ENCODE measurements around the gene GPHN. TPM values are rescaled to one million over a fixed set of nuclear protein-coding genes. Genes with fewer than 3 reads are reported as not detected.

Gene GPHN
- total and polyA plus RNA-seq, 2 of the 4 experiments (the other 2 are of a cell fraction): 8.0 to 8.1 TPM

DNA sequence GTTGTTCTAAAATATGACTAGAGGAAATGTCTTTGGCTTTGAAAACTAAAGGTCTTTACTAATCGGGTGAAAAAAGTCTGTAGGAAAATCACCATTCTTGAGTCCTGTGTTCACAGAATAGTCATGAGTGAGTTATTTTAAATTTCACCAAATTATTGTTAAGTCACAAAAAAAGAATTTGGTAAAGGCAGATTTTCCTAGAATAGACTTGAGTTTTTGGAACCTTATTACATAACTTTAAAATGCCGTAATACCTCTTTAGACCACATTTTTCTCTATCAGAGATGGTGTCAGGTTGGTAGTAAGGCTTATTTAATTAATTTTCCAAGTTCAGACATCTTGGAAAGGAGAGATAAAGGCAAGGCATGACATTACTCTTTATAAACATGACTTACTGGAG is 496.6 kb downstream of the GPHN start:
- Histone ChIP-seq H2BK5ac (ENCODE audit: low read depth, low read length, poor library complexity, severe bottlenecking) (no peak overlapping the region), H3K14ac (replicated peaks; ENCODE audit: low read depth, low read length) (no peak overlapping the region), H2BK120ac (ENCODE audit: low read depth, low read length) (no peak overlapping the region), H3K4me1 (ENCODE audit: control insufficient read depth, insufficient read depth, low read length) (no peaks in the 10 kb centered on the region), H3K9ac (ENCODE audit: low read depth, low read length) (no peak overlapping the region), H2AK5ac (ENCODE audit: low read depth, low read length) (no peak overlapping the region), H3K27me3 (ENCODE audit: control insufficient read depth, insufficient read depth, low read length) (no peaks in the 10 kb centered on the region), H3K18ac (ENCODE audit: low read depth, low read length) (no peak overlapping the region), H4K20me1 (ENCODE audit: insufficient read depth, low read length) (no peaks in the 10 kb centered on the region), H2BK20ac (ENCODE audit: low read depth, low read length) (no peak overlapping the region), H3K9me3 (ENCODE audit: control insufficient read depth, insufficient read depth, low read length) (no peaks in the 10 kb centered on the region), H2AK9ac (replicated peaks; ENCODE audit: low read depth, low read length, poor library complexity) (no peak overlapping the region), H3K79me1 (ENCODE audit: low read depth in 1 of 2, low read length in 2 of 2) (no peaks in the 10 kb centered on the region), H2BK15ac (ENCODE audit: low read depth, low read length) (no peak overlapping the region), H3K4me2 (ENCODE audit: low read depth, low read length) (no peak overlapping the region), H3K36me3 (ENCODE audit: control insufficient read depth, insufficient read depth, low read length) (no peaks in the 10 kb centered on the region), H3K4me3 (ENCODE audit: insufficient read depth, low read depth, low read length) (no peak overlapping the region), H3K23ac (ENCODE audit: low read depth, low read length) (no peak overlapping the region), H3K27ac (ENCODE audit: insufficient read depth, low read length) (no peak overlapping the region), H2AFZ (replicated peaks; ENCODE audit: low read length, poor library complexity) (no peak overlapping the region), H3K4ac (ENCODE audit: low read depth, low read length) (no peak overlapping the region), H4K91ac (ENCODE audit: insufficient read depth, low read depth, low read length) (no peak overlapping the region), H3K56ac (ENCODE audit: extremely low read depth, insufficient read depth, low read length) (no peak overlapping the region), H3K9me1 (ENCODE audit: insufficient read depth, low read length) (no peaks in the 10 kb centered on the region), H4K8ac (ENCODE audit: low read depth in 2 of 2, low read length in 2 of 2) (no peak overlapping the region), H4K5ac (ENCODE audit: low read depth, low read length) (no peak overlapping the region)
- in situ Hi-C loops (cut with MboI; ENCODE audit: low sequenced_read_pairs): no loop called here
- ATAC-seq (ENCODE audit: low read depth) (no peak), DNase-seq (no peak)
- no TSS peak for BruUV-seq (replicated peaks)
- TF ChIP-seq CHD1 (IDR thresholded peaks at IDR 0.05; ENCODE audit: low read depth, low read length) (no peak), NFE2L2 (IDR thresholded peaks at IDR 0.05; ENCODE audit: low read depth, low read length) (no peak), MXI1 (IDR thresholded peaks at IDR 0.05; ENCODE audit: borderline replicate concordance, low read depth, low read length) (no peak), SMC3 (IDR thresholded peaks at IDR 0.05; ENCODE audit: low read depth, low read length) (no peak), FOS (IDR thresholded peaks at IDR 0.05; ENCODE audit: low read depth, low read length) (no peak), BHLHE40 (IDR thresholded peaks at IDR 0.05; ENCODE audit: low read depth, low read length) (no peak), RCOR1 (IDR thresholded peaks at IDR 0.05; ENCODE audit: insufficient replicate concordance, low read length) (no peak), POLR2A (IDR thresholded peaks at IDR 0.05; ENCODE audit: low read depth, low read length) (no peak), RAD21 (IDR thresholded peaks at IDR 0.05; ENCODE audit: low read length) (no peak), CEBPB (IDR thresholded peaks at IDR 0.05; ENCODE audit: low read depth, low read length) (no peak)
- TF ChIP-seq, protein P1, sequence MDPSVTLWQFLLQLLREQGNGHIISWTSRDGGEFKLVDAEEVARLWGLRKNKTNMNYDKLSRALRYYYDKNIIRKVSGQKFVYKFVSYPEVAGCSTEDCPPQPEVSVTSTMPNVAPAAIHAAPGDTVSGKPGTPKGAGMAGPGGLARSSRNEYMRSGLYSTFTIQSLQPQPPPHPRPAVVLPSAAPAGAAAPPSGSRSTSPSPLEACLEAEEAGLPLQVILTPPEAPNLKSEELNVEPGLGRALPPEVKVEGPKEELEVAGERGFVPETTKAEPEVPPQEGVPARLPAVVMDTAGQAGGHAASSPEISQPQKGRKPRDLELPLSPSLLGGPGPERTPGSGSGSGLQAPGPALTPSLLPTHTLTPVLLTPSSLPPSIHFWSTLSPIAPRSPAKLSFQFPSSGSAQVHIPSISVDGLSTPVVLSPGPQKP (IDR thresholded peaks at IDR 0.05; ENCODE audit: borderline replicate concordance, low read depth, low read length): no peak
- TF ChIP-seq, protein P2, sequence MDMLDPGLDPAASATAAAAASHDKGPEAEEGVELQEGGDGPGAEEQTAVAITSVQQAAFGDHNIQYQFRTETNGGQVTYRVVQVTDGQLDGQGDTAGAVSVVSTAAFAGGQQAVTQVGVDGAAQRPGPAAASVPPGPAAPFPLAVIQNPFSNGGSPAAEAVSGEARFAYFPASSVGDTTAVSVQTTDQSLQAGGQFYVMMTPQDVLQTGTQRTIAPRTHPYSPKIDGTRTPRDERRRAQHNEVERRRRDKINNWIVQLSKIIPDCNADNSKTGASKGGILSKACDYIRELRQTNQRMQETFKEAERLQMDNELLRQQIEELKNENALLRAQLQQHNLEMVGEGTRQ (IDR thresholded peaks at IDR 0.05; ENCODE audit: low read depth, low read length): no peak
- dilution Hi-C loops (cut with HindIII; ENCODE audit: low sequenced_read_pairs, unreplicated experiment): no loop called here
- ChIA-PET POLR2A (ENCODE audit: unreplicated experiment) (no interaction called here), CTCF (no interaction called here)
- no CpG with 5 or more reads among the region's 2 CpGs for WGBS, 2 experiments (ENCODE audit: extremely low coverage in 2 of 2, insufficient read length in 1 of 2)
- intact Hi-C loops (cut with micrococcal nuclease): no loop called here
